ENCODE measurements around the gene SCAND1.

The SCAND1 gene

GRCh38 chr20:35904982-35905663 is 49.2 kb downstream of the SCAND1 start:
- DNase-seq (ENCODE audit: low read depth in 2 of 2), result no peak

DNA sequence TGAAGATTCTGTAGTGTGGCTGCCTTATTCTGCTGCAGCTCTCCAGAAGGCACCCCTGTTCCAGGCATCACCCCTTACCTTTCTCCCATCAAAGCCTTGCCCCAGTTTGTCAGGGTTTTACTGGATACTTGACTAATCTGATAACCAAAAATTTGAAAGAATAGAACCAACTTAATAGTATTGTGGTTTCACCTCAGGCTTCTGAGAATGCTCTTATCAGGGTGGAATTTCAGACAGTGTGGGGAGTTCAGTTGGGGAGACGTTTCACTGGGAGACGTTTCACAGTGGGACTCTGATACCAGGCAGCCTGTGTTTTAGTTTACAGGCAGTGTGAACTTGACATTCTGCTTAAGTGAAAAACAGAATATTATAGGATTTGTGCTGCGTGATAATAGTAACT is 50.5 kb downstream of the SCAND1 start:
- no peak for DNase-seq (ENCODE audit: low read depth in 2 of 2)
